ENCODE measurements around the gene PDE4A.
A peak's percentile ranks its signal among the peaks of the same experiment; 100 is the strongest.

PDE4A gene

DNA sequence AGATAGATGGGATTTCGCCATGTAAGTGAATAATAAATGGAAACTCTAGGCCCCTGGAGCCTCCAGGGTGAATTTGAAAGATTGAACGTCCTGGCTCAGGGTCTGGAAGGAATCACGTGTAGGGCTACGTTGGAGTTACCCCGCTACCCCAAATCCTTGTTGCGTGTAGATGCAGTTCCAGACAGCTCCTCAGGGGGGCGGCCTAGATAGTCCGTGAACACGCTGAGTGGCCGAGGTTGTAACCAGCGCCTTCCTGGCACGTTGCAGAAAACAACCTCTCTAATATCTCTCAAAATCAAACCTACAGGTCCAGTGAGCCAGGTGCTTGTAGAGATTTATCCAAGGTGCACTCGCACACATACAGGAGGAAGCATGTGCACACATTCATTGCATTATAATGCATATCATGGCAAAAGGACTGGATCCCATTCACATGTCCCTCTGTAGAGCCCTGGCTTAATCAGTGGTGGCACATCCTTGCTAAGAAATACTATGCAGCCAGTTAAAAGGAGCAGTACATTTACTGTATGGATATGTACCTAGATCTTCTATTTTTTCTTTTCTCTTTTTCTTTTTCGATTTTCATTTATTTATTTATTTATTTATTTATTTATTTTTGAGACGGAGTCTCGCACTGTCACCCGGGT lies 85.4 kb downstream of the PDE4A start:
- FAIRE-seq, result peak; percentile 86
- no peak for DNase-seq (ENCODE audit: insufficient read length, low spot score)

DNA sequence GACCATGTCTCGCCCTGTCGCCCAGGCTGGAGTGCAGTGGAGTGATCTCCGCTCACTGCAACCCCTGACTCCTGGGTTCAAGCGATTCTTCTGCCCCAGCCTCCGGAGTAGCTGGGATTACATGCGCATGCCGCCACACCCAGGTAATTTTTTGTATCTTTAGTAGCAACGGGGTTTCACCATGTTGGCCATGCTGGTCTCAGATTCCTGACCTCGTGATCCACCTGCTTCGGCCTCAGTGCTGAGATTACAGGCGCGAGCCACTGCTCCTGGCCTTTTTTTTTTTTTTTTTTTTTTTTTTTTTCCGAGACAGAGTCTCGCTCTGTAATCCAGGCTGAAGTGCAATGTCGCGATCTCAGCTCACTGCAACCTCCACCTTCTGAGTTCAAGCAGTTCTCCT lies 87.7 kb downstream of the PDE4A start:
- no peak for DNase-seq (ENCODE audit: insufficient read length, low spot score)
- FAIRE-seq, result no peak

DNA sequence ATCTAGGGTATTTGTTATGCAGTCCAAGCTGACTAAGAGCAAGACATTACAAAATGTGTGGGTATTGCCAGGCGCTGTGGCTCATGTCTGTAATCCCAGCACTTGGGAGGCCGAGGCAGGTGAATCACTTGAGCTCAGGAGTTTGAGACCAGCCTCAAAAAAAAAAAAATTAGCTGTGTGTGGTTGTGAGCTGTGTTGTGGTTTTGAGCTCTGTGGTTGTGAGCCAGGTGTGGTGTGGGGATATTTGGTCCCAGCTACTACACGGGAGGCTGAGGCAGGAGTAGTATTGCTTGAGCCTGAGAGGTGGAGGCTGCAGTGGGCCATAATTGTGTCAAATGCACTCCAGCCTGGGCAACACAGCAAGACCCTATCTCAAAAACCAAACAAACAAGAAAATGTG lies 88.4 kb downstream of the PDE4A start:
- DNase-seq (ENCODE audit: insufficient read length, low spot score), result no peak
- FAIRE-seq, result no peak

DNA sequence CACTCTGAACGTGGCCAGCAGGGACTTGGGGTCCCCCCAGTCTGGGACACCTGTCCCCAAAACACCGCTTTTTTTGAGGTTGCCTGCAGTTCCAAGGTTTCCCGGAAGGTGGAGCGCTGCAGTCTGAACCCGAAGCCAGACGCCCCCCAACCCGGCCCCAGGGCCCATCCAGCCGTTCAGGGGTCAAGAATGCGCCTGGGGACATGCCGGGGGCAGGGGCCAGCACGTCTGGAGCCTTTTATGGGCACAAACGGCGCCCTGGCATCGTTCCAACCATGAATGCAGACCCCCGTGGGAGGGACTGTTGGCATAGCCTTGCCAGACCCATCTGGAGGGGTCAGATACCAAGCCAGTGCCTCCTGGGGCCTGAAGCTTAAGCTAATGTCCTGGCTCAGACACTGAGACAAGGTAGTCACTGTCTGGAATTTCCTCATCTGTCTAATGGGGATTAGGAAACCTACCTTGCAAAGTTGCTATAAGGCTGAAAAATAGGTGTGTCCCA lies 90.0 kb downstream of the PDE4A start:
- FAIRE-seq (no peak), DNase-seq (ENCODE audit: insufficient read length, low spot score) (no peak)

DNA sequence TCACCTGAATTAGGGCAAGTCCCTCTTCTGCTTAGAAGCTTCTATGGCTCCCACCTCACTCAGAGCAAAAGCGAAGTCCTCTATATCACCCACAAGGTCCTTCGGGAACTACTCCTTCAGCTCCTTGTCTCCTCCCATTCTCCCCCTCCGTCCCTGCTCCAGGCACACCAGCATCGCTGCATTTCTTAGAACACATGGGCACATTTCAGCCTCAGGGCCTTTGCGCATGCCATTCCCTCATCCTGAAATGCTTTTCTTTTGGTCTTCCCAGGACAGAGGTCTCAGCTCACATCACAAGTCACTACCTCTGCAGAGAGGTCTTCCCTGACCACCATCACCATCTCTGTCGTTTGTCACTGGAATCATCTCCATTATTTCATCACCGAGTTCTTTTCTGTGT lies 92.9 kb downstream of the PDE4A start:
- DNase-seq (ENCODE audit: insufficient read length, low spot score) (no peak), FAIRE-seq (no peak)

DNA sequence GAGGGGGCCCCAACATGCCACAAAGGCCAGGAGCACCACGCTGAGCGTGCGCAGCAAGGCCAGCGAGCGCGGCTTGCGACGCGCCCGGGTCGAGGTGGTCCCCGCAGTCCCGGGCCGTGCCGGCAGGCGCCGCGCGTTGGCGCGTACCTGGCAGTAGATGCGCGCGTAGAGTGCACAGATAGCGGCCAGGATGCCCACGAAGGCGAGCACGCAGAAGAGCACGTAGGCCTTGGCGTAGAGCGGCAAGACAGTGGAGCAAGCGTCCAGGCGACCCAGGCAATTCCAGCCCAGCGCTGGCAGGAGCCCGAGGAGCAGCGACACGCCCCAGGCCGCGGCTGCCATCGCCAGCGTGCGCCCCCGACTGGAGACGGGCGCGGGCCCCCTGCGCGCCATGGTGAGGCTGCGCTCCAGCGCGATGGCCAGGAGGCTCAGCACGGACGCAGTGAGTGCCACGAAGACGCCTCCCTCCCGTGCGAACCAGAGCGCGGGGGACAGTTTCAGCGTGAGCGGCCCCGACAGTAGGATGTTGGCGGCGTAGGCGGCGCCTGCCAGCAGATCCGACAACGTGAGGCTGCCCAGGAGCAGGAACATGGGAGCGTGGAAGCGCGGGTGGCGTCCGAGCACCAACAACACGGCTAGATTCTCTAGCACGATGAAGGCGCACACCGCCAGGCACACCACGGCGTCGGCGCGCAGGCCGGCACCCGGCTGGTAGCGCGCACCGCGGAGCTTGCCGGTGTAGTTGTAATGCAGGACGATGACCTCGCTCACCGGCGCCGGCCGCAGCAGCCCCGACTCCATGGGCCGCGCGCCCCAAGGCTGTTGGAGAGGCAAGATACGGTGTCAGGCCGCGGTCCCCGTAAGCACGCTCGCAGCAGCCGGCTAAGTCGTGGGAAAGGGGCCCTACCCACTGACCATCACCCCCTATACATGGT lies 94.1 kb downstream of the PDE4A start:
- FAIRE-seq (no peak), DNase-seq (ENCODE audit: insufficient read length, low spot score) (no peak)

DNA sequence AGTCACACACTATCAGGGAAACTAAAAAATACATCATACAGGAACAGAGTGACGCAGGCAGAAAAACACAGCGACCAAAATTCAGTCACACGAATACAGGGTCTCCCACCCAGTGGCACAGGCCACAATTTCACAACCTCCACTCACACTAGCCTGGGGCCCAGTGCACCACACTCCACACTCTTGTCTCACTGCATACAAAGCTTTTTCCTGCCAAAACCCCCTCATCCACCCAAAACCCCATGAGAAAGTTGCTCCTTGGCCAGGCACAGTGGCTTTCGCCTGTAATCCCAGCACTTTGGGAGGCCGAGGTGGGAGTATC lies 95.7 kb downstream of the PDE4A start:
- no peak for FAIRE-seq
- no peak for DNase-seq (ENCODE audit: insufficient read length, low spot score)

DNA sequence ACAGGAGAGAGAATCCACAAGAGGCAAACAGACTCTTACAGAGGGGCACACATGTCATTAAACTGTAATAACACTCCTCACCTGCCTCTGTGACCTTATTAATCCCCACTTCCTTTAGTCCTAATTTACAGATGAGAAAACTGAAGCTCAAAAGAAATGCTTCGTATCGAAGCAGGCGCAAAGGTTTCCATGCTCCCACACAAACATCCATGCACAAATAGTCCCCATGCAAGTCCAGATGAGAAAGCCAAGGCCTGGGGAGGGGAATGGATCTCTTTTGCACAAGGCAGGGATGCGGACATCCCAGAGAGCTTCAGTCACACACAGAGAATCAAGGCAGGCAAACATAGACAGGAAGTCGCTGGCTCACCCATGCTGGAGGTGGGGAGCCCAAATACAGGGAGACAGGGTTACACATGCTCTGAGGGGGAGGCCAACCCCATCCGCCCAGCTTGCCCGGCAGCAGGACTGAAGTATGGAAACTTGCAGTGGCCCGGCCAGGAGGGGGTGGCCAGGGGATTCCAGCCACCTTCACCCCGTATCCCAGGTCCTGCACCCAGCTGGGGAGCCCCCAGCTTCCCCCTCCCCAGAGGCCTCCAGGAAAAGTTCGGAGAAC lies 96.4 kb downstream of the PDE4A start:
- no peak for FAIRE-seq
- DNase-seq (ENCODE audit: insufficient read length, low spot score), result no peak

DNA sequence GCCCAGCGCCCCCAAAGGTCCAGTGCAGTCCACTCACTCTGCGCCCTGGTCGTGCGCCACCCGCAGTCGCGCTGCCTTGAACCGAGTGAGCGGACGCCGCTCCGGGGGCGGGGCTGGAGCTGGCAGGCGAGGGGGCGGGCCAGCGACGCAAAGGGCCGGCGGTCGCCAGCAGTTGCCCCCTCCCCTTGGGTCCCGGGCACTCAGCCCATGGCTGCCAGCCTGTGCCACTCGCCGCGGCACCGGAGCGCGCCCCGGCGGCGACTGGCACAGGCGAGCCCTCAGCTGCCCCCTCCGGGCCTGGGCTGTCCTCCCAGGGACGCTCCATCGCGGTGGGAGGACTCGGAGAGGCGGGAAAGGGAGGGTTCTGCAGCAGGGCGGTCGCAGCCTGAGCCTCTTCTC lies 97.0 kb downstream of the PDE4A start, which contains the start of gene S1PR5:
TSS of gene S1PR5 (minus strand) at position 87 of the 399 bp plus-strand sequence. CDS start 2,436 bp downstream, outside the sequence.
- no peak for FAIRE-seq
- no peak for DNase-seq (ENCODE audit: insufficient read length, low spot score)

DNA sequence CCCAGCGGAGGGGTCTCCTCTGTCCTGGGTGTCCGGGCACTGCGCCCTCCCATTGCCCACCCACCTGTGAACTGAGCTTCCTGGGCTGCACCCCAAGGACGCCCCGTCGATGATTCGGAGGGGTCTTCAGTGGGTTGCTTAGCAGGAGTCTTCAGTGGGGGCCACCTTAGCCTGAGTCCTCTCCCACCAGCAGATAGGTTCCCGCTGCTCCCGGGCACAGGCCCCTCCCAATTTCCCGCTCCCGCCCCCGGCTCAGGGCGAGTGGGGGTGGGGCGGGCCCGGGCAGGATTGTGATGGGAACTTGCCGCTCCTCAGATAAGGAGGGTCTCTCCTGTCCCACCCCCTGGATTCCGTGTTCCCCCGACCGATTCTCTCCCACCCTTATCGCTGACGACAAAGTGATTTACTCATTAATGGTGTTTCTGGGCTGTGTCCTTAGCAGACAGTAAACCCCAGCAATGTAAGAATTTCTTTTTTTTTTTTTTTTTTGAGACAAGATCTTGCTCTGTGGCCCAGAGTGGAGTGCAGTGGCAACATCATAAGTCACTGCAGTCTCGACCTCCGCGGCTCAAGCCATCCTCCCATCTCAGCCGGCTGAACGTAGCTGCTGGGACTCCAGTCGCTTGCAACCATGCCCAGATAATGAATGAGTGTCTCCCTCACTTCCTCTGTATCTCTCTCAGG lies 97.6 kb downstream of the PDE4A start:
- no peak for DNase-seq (ENCODE audit: insufficient read length, low spot score)
- FAIRE-seq, result no peak

DNA sequence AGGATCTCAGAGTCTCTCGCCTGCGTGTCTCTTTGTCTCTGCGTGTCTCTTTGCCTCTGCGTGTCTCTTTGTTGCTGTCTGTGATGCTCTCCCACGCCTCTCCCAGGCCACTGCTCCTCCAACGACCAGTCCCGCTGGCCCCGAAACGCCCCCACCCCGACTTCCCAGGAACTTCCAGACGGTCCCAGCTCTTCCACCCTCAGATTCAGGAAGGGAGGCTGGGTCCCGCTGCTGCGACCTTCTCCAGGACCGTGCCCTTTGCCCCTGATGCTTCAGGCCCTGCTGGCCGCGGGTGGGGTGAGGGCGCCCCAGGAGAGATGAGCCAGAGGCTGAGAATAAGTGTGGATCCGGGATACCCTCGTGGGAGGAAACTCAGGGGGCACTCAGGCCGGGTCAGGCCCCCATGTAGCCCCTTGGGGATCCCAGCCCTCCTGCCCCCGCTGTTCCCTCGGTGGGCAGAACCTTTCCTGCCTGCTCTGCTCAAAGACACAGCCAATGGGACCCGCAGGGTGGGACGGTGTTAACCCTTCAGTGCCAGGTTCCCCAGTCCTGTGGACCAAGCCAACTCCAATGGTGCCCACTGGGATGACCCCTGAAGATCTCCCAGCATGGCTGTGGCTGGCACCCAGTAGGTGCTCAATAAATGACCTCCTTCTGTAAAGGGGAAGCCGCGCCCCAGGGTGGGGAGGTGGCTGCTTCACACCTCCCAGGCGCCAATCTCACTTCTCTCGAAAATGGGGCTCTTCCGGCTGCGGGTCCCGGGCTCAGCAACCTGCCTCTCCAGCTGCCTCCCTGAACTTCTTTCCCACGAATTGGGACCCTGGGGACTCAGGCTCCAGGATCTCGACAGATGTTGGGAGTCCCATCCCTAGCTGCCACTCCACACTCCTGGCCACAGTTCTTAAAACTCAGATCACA lies 98.4 kb downstream of the PDE4A start:
- no peak for DNase-seq (ENCODE audit: insufficient read length, low spot score)
- FAIRE-seq, result no peak

Measured in GM19239 (cell line).